Measurements from ENCODE around the gene SERPINA5.

DNA sequence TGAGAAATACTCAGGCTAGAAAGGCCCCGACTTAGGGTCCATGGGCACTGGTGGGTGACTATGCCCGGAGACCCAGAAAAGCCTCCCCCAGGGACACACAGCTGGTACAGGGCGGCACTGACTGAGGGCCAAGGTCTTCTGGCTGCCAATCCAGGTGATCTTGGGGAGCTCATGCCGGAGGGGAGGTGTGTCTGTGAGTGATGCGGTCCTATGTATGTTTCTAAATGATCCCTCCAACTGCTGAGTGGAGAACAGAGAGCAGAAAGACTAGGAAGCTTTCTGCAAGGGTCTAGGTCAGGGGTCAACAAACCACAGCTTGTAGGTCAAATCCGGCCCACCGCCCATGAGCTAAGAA lies 19.6 kb upstream of the SERPINA5 start:
- TF ChIP-seq EZH2 (IDR thresholded peaks at IDR 0.05) (no peak), POLR2A (IDR thresholded peaks at IDR 0.05; ENCODE audit: borderline replicate concordance, extremely low read depth, insufficient read depth, insufficient read length) (no peak)
- TF ChIP-seq, protein P1, sequence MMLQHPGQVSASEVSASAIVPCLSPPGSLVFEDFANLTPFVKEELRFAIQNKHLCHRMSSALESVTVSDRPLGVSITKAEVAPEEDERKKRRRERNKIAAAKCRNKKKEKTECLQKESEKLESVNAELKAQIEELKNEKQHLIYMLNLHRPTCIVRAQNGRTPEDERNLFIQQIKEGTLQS (IDR thresholded peaks at IDR 0.05), result no peak
- TF ChIP-seq, protein P2, sequence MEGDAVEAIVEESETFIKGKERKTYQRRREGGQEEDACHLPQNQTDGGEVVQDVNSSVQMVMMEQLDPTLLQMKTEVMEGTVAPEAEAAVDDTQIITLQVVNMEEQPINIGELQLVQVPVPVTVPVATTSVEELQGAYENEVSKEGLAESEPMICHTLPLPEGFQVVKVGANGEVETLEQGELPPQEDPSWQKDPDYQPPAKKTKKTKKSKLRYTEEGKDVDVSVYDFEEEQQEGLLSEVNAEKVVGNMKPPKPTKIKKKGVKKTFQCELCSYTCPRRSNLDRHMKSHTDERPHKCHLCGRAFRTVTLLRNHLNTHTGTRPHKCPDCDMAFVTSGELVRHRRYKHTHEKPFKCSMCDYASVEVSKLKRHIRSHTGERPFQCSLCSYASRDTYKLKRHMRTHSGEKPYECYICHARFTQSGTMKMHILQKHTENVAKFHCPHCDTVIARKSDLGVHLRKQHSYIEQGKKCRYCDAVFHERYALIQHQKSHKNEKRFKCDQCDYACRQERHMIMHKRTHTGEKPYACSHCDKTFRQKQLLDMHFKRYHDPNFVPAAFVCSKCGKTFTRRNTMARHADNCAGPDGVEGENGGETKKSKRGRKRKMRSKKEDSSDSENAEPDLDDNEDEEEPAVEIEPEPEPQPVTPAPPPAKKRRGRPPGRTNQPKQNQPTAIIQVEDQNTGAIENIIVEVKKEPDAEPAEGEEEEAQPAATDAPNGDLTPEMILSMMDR (IDR thresholded peaks at IDR 0.05 in 2 of 3, conservative IDR thresholded peaks at IDR 0.05 in 1 of 3; ENCODE audit: borderline replicate concordance in 1 of 3, insufficient read depth in 1 of 3, low read depth in 2 of 3, low read length in 2 of 3), result no peak
